ENCODE measurements around the gene LEFTY1. TPM values are rescaled to one million over a fixed set of nuclear protein-coding genes. Genes with fewer than 3 reads are reported as not detected.

LEFTY1 gene
- polyA plus RNA-seq, 3 donors: 0.13 TPM; not detected in 2

GRCh38 chr1:225843426-225843795 lies 45.5 kb downstream of the LEFTY1 start:
- H3K36me3 Mint-ChIP-seq: peaks cover 27 to 58% of the 10 kb centered on the region in 2 donors
- Histone ChIP-seq H3K4me1 (ENCODE audit: control insufficient read depth in 1 of 2, insufficient read depth in 2 of 2, low read length in 2 of 2) (peaks cover 4 to 7% of the 10 kb centered on the region in 2 donors), H2AFZ (ENCODE audit: insufficient read depth, low read depth, low read length, poor library complexity, severe bottlenecking) (no peak overlapping the region), H3K4me2 (replicated peaks; ENCODE audit: extremely low read depth, low read length, poor library complexity, severe bottlenecking) (no peak overlapping the region), H4K20me1 (ENCODE audit: insufficient read depth, low read length) (no peaks in the 10 kb centered on the region), H3K27me3 (ENCODE audit: control insufficient read depth in 2 of 2, insufficient read depth in 2 of 2, low read length in 2 of 2) (no peaks in the 10 kb centered on the region), H3K9me3 (replicated peaks in 1 of 2; ENCODE audit: control insufficient read depth in 1 of 2, insufficient read depth in 1 of 2, low read length in 2 of 2) (no peaks in the 10 kb centered on the region), H3K36me3 (replicated peaks in 1 of 2; ENCODE audit: control insufficient read depth in 1 of 2, insufficient read depth in 2 of 2, low read length in 2 of 2) (peaks cover 20 to 40% of the 10 kb centered on the region in 2 donors), H3K9ac (ENCODE audit: insufficient read depth, low read length, poor library complexity, severe bottlenecking) (no peak overlapping the region), H3K4me3 (replicated peaks in 1 of 3; ENCODE audit: low read depth in 2 of 3, low read length in 3 of 3) (no peak overlapping the region), H3K27ac (ENCODE audit: low read depth in 1 of 2, low read length in 2 of 2) (no peak overlapping the region), H3K79me2 (ENCODE audit: insufficient read depth, low read length) (no peaks in the 10 kb centered on the region)
- no peaks in the 10 kb centered on the region for H3K9me3 Mint-ChIP-seq
- H3K27ac Mint-ChIP-seq: peak overlapping the region in 1 of 7 donors; percentile 26
- no peaks in the 10 kb centered on the region for H3K27me3 Mint-ChIP-seq (ENCODE audit: low read depth in 3 of 3)
- no peak for DNase-seq
- no peak overlapping the region for H3K4me3 Mint-ChIP-seq
- intact Hi-C loops (cut with micrococcal nuclease): no loop called here
- TF ChIP-seq CTCF (IDR thresholded peaks at IDR 0.05): no peak
- H3K4me1 Mint-ChIP-seq: peaks cover 7% of the 10 kb centered on the region
- 79% methylated on average over 2 of the region's 6 CpGs for WGBS (ENCODE audit: insufficient coverage)

GRCh38 chr1:225842788-225843425 lies 46.0 kb downstream of the LEFTY1 start:
- TF ChIP-seq CTCF (IDR thresholded peaks at IDR 0.05): no peak
- Histone ChIP-seq H3K27me3 (ENCODE audit: control insufficient read depth in 2 of 2, insufficient read depth in 2 of 2, low read length in 2 of 2) (no peaks in the 10 kb centered on the region), H3K4me2 (replicated peaks; ENCODE audit: extremely low read depth, low read length, poor library complexity, severe bottlenecking) (no peak overlapping the region), H3K9ac (ENCODE audit: insufficient read depth, low read length, poor library complexity, severe bottlenecking) (no peak overlapping the region), H3K4me3 (replicated peaks in 1 of 3; ENCODE audit: low read depth in 2 of 3, low read length in 3 of 3) (no peak overlapping the region), H3K36me3 (replicated peaks in 1 of 2; ENCODE audit: control insufficient read depth in 1 of 2, insufficient read depth in 2 of 2, low read length in 2 of 2) (peaks cover 20 to 35% of the 10 kb centered on the region in 2 donors), H3K79me2 (ENCODE audit: insufficient read depth, low read length) (no peaks in the 10 kb centered on the region), H3K9me3 (replicated peaks in 1 of 2; ENCODE audit: control insufficient read depth in 1 of 2, insufficient read depth in 1 of 2, low read length in 2 of 2) (no peaks in the 10 kb centered on the region), H3K4me1 (ENCODE audit: control insufficient read depth in 1 of 2, insufficient read depth in 2 of 2, low read length in 2 of 2) (peaks cover 0 to 2% of the 10 kb centered on the region in 2 donors), H3K27ac (ENCODE audit: low read depth in 1 of 2, low read length in 2 of 2) (no peak overlapping the region), H4K20me1 (ENCODE audit: insufficient read depth, low read length) (no peaks in the 10 kb centered on the region), H2AFZ (ENCODE audit: insufficient read depth, low read depth, low read length, poor library complexity, severe bottlenecking) (no peak overlapping the region)
- Mint-ChIP-seq H3K27me3 (ENCODE audit: low read depth in 3 of 3) (no peaks in the 10 kb centered on the region), H3K9me3 (no peaks in the 10 kb centered on the region), H3K4me3 (no peak overlapping the region), H3K27ac (peak overlapping the region in 2 of 7 donors; percentile 40 to 70), H3K4me1 (peaks cover 2% of the 10 kb centered on the region), H3K36me3 (peaks cover 22 to 53% of the 10 kb centered on the region in 2 donors)
- no peak for DNase-seq
- WGBS (ENCODE audit: insufficient coverage): 94% methylated on average over 4 of the region's 6 CpGs
- intact Hi-C loops (cut with micrococcal nuclease): no loop called here

All from CD14-positive monocyte (primary cell).